HG03139 (cell line): Measurements from ENCODE around the gene B4GALT6.

Experiments used
- ATAC-seq: cut with Tn5 transposase; IDR thresholded peaks from one replicate; pipeline ENCODE4 v1.9.1; 2021; ENCODE audit not compliant: unreplicated experiment

B4GALT6 gene

DNA sequence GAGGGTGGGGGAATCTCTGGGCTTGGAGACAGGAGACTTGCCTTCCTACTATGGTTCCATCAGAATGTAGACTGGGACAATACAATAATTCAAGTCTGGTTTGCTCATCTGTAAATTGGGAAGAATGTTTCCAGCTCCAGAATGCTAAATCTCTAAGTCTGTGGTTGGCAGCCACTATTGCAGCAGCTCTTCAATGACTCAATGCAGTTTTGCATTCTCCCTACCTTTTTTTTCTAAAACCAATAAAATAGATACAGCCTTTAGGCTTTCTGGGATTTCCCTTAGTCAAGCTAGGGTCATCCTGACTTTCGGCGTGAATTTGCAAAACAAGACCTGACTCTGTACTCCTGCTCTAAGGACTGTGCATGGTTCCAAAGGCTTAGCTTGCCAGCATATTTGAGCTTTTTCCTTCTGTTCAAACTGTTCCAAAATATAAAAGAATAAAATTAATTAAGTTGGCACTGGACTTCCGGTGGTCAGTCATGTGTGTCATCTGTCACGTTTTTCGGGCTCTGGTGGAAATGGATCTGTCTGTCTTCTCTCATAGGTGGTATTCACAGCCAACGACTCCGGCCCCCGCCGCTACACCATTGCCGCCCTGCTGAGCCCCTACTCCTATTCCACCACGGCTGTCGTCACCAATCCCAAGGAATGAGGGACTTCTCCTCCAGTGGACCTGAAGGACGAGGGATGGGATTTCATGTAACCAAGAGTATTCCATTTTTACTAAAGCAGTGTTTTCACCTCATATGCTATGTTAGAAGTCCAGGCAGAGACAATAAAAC lies 86.2 kb downstream of the B4GALT6 start:
- no peak for ATAC-seq

DNA sequence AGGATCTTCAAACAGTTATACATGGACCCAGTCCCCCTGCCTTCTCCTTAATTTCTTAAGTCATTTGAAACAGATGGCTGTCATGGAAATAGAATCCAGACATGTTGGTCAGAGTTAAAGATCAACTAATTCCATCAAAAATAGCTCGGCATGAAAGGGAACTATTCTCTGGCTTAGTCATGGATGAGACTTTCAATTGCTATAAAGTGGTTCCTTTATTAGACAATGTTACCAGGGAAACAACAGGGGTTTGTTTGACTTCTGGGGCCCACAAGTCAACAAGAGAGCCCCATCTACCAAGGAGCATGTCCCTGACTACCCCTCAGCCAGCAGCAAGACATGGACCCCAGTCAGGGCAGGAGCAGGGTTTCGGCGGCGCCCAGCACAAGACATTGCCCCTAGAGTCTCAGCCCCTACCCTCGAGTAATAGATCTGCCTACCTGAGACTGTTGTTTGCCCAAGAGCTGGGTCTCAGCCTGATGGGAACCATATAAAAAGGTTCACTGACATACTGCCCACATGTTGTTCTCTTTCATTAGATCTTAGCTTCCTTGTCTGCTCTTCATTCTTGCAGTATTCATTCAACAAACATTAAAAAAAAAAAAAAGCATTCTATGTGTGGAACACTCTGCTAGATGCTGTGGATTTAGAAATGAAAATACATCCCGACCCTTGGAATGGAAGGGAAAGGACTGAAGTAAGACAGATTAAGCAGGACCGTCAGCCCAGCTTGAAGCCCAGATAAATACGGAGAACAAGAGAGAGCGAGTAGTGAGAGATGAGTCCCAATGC lies 88.1 kb downstream of the B4GALT6 start:
- ATAC-seq = no peak

DNA sequence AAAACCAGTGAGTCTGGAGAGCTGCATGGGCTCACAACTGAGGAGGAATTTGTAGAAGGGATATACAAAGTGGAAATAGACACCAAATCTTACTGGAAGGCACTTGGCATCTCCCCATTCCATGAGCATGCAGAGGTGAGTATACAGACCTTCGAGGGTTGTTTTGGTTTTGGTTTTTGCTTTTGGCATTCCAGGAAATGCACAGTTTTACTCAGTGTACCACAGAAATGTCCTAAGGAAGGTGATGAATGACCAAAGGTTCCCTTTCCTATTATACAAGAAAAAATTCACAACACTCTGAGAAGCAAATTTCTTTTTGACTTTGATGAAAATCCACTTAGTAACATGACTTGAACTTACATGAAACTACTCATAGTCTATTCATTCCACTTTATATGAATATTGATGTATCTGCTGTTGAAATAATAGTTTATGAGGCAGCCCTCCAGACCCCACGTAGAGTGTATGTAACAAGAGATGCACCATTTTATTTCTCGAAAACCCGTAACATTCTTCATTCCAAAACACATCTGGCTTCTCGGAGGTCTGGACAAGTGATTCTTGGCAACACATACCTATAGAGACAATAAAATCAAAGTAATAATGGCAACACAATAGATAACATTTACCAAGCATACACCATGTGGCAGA lies 89.1 kb downstream of the B4GALT6 start:
- no peak for ATAC-seq

DNA sequence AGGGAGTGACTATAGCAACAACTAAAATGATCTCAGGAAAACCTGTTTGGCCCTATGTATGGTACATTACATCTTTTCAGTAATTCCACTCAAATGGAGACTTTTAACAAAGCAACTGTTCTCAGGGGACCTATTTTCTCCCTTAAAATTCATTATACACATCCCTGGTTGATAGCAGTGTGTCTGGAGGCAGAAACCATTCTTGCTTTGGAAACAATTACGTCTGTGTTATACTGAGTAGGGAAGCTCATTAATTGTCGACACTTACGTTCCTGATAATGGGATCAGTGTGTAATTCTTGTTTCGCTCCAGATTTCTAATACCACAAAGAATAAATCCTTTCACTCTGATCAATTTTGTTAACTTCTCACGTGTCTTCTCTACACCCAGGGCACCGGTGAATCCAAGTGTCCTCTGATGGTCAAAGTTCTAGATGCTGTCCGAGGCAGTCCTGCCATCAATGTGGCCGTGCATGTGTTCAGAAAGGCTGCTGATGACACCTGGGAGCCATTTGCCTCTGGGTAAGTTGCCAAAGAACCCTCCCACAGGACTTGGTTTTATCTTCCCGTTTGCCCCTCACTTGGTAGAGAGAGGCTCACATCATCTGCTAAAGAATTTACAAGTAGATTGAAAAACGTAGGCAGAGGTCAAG lies 91.7 kb downstream of the B4GALT6 start:
- no peak for ATAC-seq

DNA sequence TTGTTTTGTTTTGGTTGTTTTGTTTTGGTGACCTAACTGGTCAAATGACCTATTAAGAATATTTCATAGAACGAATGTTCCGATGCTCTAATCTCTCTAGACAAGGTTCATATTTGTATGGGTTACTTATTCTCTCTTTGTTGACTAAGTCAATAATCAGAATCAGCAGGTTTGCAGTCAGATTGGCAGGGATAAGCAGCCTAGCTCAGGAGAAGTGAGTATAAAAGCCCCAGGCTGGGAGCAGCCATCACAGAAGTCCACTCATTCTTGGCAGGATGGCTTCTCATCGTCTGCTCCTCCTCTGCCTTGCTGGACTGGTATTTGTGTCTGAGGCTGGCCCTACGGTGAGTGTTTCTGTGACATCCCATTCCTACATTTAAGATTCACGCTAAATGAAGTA lies 92.8 kb downstream of the B4GALT6 start, which contains the start of gene TTR:
Gene TTR (plus strand): TSS at position 250 of the 400 bp plus-strand sequence. CDS start 26 bp downstream, at position 276.
- ATAC-seq = no peak

DNA sequence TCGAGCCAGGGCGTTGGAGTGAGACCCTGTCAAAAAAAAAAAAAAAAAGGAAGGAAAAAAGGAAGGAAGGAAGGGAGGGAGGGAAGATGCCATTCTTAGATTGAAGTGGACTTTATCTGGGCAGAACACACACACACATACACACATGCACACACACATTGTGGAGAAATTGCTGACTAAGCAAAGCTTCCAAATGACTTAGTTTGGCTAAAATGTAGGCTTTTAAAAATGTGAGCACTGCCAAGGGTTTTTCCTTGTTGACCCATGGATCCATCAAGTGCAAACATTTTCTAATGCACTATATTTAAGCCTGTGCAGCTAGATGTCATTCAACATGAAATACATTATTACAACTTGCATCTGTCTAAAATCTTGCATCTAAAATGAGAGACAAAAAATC lies 93.3 kb downstream of the B4GALT6 start:
- no peak for ATAC-seq

DNA sequence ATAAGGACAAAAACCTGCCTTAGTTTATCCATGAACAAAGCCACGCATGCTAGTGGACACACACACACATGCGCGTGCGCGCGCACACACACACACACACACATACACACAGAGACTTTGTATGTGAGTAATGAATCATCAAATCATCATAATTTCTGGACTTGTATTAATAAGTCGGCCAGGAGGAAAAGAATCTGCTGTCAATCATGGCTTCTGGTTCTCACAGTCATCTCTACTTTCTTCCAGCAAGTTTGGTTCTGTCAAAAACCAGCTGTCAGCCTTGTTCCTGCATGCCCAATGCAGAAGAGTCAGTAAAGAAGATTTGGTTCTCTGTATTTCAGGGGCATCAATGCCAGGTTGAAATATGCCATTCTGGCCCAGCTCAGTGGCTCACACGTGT lies 93.8 kb downstream of the B4GALT6 start:
- no peak for ATAC-seq

DNA sequence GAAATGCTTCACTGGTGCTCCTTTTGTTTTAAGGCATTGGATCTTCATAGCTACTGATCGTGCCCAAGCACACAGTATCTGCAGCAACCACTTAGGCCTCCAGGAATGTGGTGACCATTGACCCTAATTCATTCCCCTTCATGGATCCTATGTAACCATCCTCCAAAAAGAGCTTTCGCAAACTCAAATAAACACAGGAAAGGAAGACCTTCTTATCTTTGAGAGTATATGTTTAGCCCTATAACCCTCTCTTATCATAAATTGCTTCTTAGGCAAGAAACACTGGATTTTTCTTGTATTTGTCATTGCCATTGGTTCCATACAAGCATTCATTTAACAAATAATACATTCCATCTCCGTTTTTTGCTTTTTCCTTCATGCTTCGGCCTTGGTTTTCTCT lies 96.9 kb downstream of the B4GALT6 start:
- no peak for ATAC-seq

DNA sequence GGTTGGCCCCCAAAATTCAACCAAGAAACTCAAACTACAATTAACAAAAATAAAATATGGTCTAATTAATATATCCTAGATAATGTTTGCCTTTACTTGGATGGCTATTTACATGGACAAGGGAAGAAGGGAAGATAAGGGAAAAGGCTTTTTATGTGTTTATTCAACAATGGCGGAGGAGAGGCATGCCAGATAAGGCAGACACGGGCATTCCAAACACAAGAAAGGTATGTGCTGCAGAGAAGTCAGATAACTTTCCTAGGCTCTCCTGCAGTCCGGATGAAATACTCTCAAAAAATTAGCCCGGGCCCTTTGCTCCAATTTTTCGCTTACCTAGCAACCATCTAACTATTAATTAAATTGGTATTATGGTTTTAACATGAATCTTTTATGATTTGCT lies 97.8 kb downstream of the B4GALT6 start:
- no peak for ATAC-seq

DNA sequence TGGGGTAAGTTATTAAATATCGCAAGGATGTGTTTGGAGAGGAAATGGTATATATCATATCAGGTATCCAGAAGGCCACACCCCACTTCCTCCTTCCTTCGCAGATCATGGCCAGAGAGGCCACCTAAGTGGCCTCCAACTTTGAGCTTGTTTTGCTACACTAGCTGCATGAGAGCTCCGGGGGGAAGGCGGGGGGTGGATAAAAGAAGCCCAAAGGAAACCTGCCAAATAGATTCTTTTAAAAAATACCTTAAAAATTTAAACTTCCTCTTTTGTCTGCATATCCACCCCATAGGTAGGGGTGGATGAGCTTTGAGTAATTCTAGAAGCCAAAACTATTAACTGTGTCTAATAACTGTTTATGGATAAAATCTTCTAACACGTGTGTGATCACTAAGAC lies 98.4 kb downstream of the B4GALT6 start:
- no peak for ATAC-seq

DNA sequence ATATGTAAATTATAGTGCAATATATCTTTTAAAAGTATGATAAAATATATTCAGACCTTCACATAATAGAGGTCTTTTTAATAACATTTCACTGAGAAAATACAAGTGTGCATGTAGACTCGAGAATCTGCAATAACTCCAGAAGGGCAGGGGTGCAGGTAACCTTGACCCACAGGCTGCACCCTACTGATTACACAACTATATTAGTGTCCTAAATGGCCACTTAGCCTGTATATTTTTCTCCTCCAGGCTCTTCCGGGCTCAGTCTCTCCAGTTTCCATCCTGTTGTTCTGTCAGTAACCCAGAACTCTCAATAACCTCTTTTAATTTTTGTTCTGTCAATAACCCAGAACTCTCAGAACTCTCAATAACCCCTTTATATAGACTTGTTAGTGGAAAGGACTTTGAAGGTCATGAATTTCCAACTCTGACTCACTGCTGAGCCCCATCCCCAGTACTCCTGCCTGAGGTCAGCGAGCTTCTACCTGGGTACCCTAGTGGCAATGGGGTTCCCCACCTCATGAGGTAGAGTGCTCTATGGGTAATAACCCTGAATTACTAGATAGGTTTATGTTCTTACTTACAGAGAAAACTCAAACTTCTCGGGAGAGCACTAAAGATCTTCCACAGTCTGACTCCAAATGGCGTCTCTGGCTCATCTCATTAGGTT lies 101.1 kb downstream of the B4GALT6 start:
- no peak for ATAC-seq

DNA sequence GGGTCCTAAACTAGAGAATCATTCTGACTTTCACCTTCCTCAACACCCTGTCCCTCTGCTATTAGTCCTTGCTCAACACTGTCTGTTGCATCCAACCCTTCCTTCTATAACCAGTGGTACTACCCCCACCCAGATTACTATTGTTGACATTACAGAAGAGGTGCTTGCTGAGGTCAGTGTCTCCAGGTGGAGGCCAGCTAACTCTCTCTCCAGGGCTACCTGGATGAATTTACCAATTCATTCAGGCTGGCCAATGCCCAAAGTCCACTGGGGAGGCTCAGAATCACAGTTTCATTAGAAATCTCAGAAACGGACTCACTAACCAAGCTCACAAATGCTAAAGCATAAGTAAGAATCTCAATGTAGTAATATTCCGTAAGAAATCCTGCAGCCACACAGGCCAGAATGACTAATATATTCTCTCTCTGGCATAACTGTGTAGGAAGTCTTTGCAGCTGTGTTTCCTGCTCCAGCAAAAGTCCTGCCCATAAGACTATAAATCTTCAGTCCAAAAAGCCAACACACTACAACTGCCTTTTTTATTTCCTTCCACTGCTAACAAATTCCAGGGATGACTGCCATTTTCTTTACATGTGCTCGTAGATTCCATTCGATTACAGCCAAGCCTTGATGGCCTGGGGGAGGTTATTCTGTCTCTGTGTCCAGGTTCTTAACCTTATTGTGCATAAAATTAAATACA lies 102.7 kb downstream of the B4GALT6 start:
- no peak for ATAC-seq

DNA sequence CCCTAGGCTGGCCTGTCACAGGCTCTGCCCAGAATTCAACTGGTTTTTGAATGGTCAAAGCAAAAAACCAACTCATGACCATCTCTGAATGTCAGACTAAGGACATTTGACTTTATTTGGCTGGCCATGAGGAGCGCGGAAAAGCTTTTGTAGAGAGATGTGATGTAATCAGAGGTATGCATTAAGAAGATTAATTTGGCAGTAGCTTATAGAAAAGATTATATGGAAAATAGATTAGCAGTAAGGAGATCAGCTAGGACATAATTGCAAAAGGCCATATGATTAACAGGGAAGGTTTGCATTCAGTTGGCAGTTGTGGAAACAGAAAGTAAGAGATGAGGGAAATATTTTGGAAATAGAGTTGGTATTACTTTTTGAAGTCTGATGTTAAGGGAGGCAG lies 105.0 kb downstream of the B4GALT6 start:
- no peak for ATAC-seq

DNA sequence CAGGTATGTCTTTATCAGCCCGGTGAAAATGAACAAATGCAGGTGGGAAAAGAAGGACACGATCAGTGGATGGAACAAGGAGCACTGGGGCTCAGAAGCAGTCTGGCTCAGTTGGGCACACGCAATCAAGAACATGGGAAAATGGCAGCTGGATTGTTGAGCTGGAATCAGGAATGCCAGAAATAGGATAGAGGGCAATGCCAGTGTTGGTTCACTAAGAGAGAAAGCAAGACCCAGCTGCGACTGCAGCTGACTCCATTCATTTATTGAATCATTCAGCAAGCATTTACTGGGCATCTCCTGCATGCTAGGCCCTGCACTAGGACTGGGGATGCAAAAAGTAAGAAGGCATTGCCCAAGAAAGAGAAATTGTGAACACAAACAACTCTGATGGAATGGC lies 106.3 kb downstream of the B4GALT6 start:
- ATAC-seq = no peak

DNA sequence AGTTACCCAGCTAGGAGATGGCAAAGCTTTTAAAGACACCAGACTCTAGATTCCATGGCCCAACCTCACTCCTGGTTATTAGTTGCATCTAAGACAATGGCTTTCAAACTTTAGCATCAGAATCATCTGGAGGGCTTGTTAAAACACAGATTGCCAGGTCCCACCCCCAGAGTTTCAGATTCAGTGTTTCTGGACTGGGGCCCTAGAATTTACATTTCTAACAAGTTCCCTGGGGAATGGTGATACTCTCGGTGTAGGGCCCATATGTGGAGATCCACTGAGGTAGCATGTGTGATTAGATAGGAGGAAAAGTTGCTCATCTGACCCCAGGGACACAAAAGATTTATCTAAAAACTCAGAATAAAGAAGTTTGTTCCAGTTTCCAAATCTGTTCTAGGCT lies 107.2 kb downstream of the B4GALT6 start:
- no peak for ATAC-seq

DNA sequence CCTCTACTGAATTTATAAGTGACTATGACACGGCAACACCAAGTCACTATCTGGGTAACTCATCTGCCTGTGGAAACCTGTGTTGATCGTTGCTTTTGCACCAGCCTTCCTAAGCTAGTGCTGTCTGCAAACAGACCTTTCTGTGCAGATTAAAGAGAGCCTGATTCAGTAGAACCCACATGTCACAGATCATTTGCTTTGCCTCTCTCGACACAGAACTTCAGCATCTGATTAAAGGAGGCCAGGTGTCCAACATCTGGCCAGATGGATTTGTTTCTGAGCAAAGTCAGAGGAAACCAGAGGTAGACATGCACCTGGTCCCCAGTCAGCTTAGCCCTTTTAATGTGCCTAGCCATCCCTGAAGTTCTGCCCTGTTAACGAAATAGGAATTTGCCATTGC lies 107.7 kb downstream of the B4GALT6 start:
- ATAC-seq = no peak

DNA sequence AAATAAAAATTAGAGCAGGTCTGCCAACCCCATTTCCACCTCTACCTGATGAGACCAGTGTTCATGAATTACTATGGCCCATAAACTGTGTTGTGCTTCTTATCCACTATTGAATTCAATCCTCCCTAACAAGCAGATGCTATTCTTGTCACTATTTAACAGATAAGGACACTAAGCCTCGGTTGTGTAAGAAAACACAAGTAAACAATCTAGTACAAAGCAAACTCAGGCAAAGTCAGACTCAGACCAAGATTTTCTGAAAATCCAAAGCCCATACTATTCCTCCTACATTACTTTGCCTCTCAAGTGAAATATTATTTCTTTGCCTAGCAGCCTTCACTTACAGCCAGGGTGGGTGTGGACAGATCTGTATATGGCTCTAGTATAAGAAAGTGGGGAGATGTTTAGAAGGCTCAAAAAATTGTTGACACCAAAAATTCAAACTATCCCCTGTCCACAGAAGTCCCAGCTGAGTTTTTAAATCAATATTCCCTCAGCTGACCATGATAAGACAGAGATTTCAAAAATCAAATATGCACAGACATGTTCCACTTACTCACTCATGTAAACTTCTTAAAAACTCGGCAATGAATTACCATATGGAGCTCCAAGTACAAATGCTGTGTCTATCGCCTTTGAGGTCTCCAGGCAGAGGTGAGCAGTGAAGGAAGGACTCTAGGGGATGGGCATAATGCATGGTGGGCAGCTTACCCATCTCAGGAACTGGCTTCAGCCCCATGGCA lies 108.7 kb downstream of the B4GALT6 start:
- ATAC-seq = no peak

DNA sequence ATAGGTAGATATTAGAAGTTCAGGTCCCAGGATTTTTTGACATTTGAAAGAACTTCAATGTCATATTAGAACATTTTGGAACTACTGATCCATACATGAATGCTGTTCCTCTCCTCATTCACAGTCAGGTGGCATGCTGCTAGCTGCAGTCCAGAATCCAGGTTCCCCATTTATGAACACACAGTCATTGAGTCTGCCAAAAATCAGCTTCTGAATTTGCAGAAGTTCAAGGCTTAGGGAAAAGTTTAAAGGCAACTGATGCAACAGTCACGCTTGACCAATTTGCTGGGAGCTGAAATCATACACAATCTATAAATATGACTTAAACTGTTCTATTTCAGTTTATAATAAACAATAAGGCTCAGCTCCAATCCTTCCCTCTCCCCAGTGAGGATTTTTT lies 110.0 kb downstream of the B4GALT6 start:
- ATAC-seq = no peak
